CD4-positive, alpha-beta memory T cell (primary cell): ENCODE measurements around the gene GSAP. TPM values are rescaled to one million over a fixed set of nuclear protein-coding genes. Genes with fewer than 3 reads are reported as not detected.

Experiments used
- CTCF ChIA-PET: fragments of 350-600 bp; sonication (Branson Sonifier 250); formaldehyde crosslinking; loops from one replicate; lab custom pipeline; 2021; ENCODE audit warnings: inconsistent platforms; ENCODE audit not compliant: partially characterized antibody; lab: Charles Lee
- POLR2A ChIA-PET: fragments of 350-600 bp; sonication (Branson Sonifier 250); formaldehyde crosslinking; loops from one replicate; lab custom pipeline; 2021; ENCODE audit not compliant: partially characterized antibody; lab: Charles Lee
- DNase-seq, 5 donors: peaks; one replicate each; pipeline versions ENCODE4 v3.0.0 to v3.0.0-alpha.2; 2020 to 2022; ENCODE audit warnings: mixed read lengths in 1 of 5
- H3K27ac ChIP-seq: one replicate; pipeline ENCODE4 v1.7.0; 2013; ENCODE audit warnings: low read depth, low read length
- H3K27me3 ChIP-seq: 2 replicates; pipeline ENCODE4 v1.7.0; 2013; ENCODE audit warnings: mild to moderate bottlenecking, low read length, moderate library complexity; ENCODE audit not compliant: insufficient read depth
- H3K36me3 ChIP-seq: 2 replicates; pipeline ENCODE4 v1.7.0; 2013; ENCODE audit warnings: mild to moderate bottlenecking, low read length, moderate library complexity; ENCODE audit not compliant: insufficient read depth
- H3K4me1 ChIP-seq: 2 replicates; pipeline ENCODE4 v1.7.0; 2013; ENCODE audit warnings: mild to moderate bottlenecking, low read length, moderate library complexity; ENCODE audit not compliant: insufficient read depth
- H3K4me3 ChIP-seq, 2 donors: one replicate each; pipeline ENCODE4 v1.7.0; 2013; ENCODE audit warnings: low read length in 2 of 2, mild to moderate bottlenecking in 1 of 2
- H3K9me3 ChIP-seq, 2 donors: one replicate each; pipeline ENCODE4 v1.7.0; 2013; ENCODE audit warnings: low read length in 2 of 2, control low read depth in 1 of 2; ENCODE audit not compliant: control insufficient read depth in 1 of 2
- H3K27ac Mint-ChIP-seq, 7 donors: one replicate each; pipeline ENCODE4 v1.8.0; 2020 to 2021; ENCODE audit warnings: mixed read lengths in 7 of 7, mild to moderate bottlenecking in 6 of 7, inconsistent platforms in 3 of 7, moderate library complexity in 3 of 7
- H3K27me3 Mint-ChIP-seq, 2 donors: one replicate each; pipeline ENCODE4 v1.8.0; 2020 to 2021; ENCODE audit warnings: mixed read lengths in 2 of 2
- H3K36me3 Mint-ChIP-seq, 2 donors: one replicate each; pipeline ENCODE4 v1.8.0; 2020 to 2021; ENCODE audit warnings: mixed read lengths in 2 of 2, inconsistent platforms in 1 of 2, mild to moderate bottlenecking in 1 of 2
- H3K4me1 Mint-ChIP-seq, 4 donors: one replicate each; pipeline ENCODE4 v1.8.0; 2020 to 2021; ENCODE audit warnings: mixed read lengths in 4 of 4, mild to moderate bottlenecking in 1 of 4
- H3K4me3 Mint-ChIP-seq, 8 donors: one replicate each; pipeline ENCODE4 v1.8.0; 2020 to 2021; ENCODE audit warnings: mixed read lengths in 8 of 8, mild to moderate bottlenecking in 7 of 8, moderate library complexity in 6 of 8, inconsistent platforms in 3 of 8
- H3K9me3 Mint-ChIP-seq, 8 donors: one replicate each; pipeline ENCODE4 v1.8.0; 2020 to 2021; ENCODE audit warnings: mixed read lengths in 8 of 8, mild to moderate bottlenecking in 5 of 8, inconsistent platforms in 3 of 8, moderate library complexity in 1 of 8
- intact Hi-C: fragments of 100-400 bp; cut with micrococcal nuclease; formaldehyde crosslinking; loops from one replicate; pipeline ENCODE4 v1.15.1; 2023
- polyA plus RNA-seq, 2 donors: library from polyadenylated mRNA; unstranded; fragments of 300-500 nt; fragmentation: Illumina TruSeq; gene quantifications; one replicate each; pipeline ENCODE4 v1.2.3, GENCODE V29; 2021
- total RNA-seq, 2 experiments: library from RNA; stranded (reverse); gene quantifications; one replicate each; pipeline ENCODE4 v1.2.3, GENCODE V29; 2021

GSAP gene
- total and polyA plus RNA-seq, 4 experiments from 2014 or later: 9.4 to 22.0 (median 16.5) TPM

- H3K36me3 ChIP-seq: no peaks in the 10 kb centered on the region
- Mint-ChIP-seq H3K36me3 (peaks cover 62 to 84% of the 10 kb centered on the region in 2 donors), H3K27ac (no peak overlapping the region), H3K4me3 (no peak overlapping the region), H3K4me1 (peaks cover 0 to 2% (median 0%) of the 10 kb centered on the region in 4 donors), H3K9me3 (peaks cover 0 to 43% (median 27%) of the 10 kb centered on the region in 8 donors), H3K27me3 (no peaks in the 10 kb centered on the region)
- H3K4me3 ChIP-seq: no peak overlapping the region
- CTCF ChIA-PET: no interaction called here
- H3K27ac ChIP-seq: no peak overlapping the region
- H3K4me1 ChIP-seq: no peaks in the 10 kb centered on the region
- POLR2A ChIA-PET: no interaction called here
- intact Hi-C loops: no loop called here
- H3K27me3 ChIP-seq: no peaks in the 10 kb centered on the region
- DNase-seq: no peak
- H3K9me3 ChIP-seq: no peaks in the 10 kb centered on the region
These were observed 109.7 kb downstream of the GSAP start for GRCh38 chr7:77306231-77307067.

GRCh38 chr7:77295549-77295948 lies 120.6 kb downstream of the GSAP start:
- Mint-ChIP-seq H3K4me3 (no peak overlapping the region), H3K27ac (no peak overlapping the region), H3K36me3 (peaks cover 21 to 62% of the 10 kb centered on the region in 2 donors), H3K4me1 (no peaks in the 10 kb centered on the region), H3K9me3 (peaks cover 0 to 30% (median 12%) of the 10 kb centered on the region in 8 donors), H3K27me3 (no peaks in the 10 kb centered on the region)
- Histone ChIP-seq H3K9me3 (no peaks in the 10 kb centered on the region), H3K27ac (no peak overlapping the region), H3K27me3 (no peaks in the 10 kb centered on the region), H3K4me3 (no peak overlapping the region), H3K36me3 (no peaks in the 10 kb centered on the region), H3K4me1 (no peaks in the 10 kb centered on the region)
- DNase-seq: no peak
- intact Hi-C loops: no loop called here
- POLR2A ChIA-PET: no interaction called here
- CTCF ChIA-PET: no interaction called here

GRCh38 chr7:77293046-77293445 lies 123.1 kb downstream of the GSAP start:
- intact Hi-C loops: no loop called here
- POLR2A ChIA-PET: no interaction called here
- peak overlapping the region in 1 of 7 donors; percentile 25 for H3K27ac Mint-ChIP-seq

GRCh38 chr7:77290425-77290824 lies 125.7 kb downstream of the GSAP start:
- ChIA-PET POLR2A (no interaction called here), CTCF (interaction anchor here (1.0 kb wide), 1 partner anchor 187 kb away, joined by 3 read pairs; no protein-coding TSS in a partner anchor)
- DNase-seq: no peak
- Histone ChIP-seq H3K4me1 (no peaks in the 10 kb centered on the region), H3K9me3 (no peaks in the 10 kb centered on the region), H3K36me3 (no peaks in the 10 kb centered on the region), H3K4me3 (no peak overlapping the region), H3K27ac (no peak overlapping the region), H3K27me3 (no peaks in the 10 kb centered on the region)
- no peak overlapping the region for H3K4me3 Mint-ChIP-seq
- no peaks in the 10 kb centered on the region for H3K4me1 Mint-ChIP-seq
- no peak overlapping the region for H3K27ac Mint-ChIP-seq
- H3K36me3 Mint-ChIP-seq: peaks cover 19 to 66% of the 10 kb centered on the region in 2 donors
- intact Hi-C loops: no loop called here
- H3K27me3 Mint-ChIP-seq: no peaks in the 10 kb centered on the region
- peaks cover 0 to 7% (median 0%) of the 10 kb centered on the region in 8 donors for H3K9me3 Mint-ChIP-seq

More at GRCh38 chr7:77293046-77293445, 123.1 kb downstream of the GSAP start:
- Histone ChIP-seq H3K27ac (no peak overlapping the region), H3K4me3 (no peak overlapping the region), H3K27me3 (no peaks in the 10 kb centered on the region), H3K36me3 (no peaks in the 10 kb centered on the region), H3K4me1 (no peaks in the 10 kb centered on the region), H3K9me3 (no peaks in the 10 kb centered on the region)
- Mint-ChIP-seq H3K27me3 (no peaks in the 10 kb centered on the region), H3K9me3 (peaks cover 0 to 15% (median 7%) of the 10 kb centered on the region in 8 donors), H3K4me3 (no peak overlapping the region), H3K36me3 (peaks cover 25 to 62% of the 10 kb centered on the region in 2 donors), H3K4me1 (no peaks in the 10 kb centered on the region)
- DNase-seq: no peak
- CTCF ChIA-PET: no interaction called here

GRCh38 chr7:77289387-77289786 lies 126.8 kb downstream of the GSAP start:
- DNase-seq: no peak
- H3K9me3 Mint-ChIP-seq: peaks cover 0 to 7% (median 0%) of the 10 kb centered on the region in 8 donors
- intact Hi-C loops: no loop called here
- peaks cover 19 to 69% of the 10 kb centered on the region in 2 donors for H3K36me3 Mint-ChIP-seq
- Histone ChIP-seq H3K27ac (no peak overlapping the region), H3K9me3 (no peaks in the 10 kb centered on the region), H3K27me3 (no peaks in the 10 kb centered on the region), H3K4me3 (no peak overlapping the region), H3K4me1 (no peaks in the 10 kb centered on the region), H3K36me3 (no peaks in the 10 kb centered on the region)
- CTCF ChIA-PET: no interaction called here
- H3K27me3 Mint-ChIP-seq: no peaks in the 10 kb centered on the region
- H3K4me3 Mint-ChIP-seq: no peak overlapping the region
- H3K4me1 Mint-ChIP-seq: no peaks in the 10 kb centered on the region
- no peak overlapping the region for H3K27ac Mint-ChIP-seq
- POLR2A ChIA-PET: no interaction called here

- Histone ChIP-seq H3K9me3 (no peaks in the 10 kb centered on the region), H3K4me1 (no peaks in the 10 kb centered on the region), H3K36me3 (no peaks in the 10 kb centered on the region), H3K27me3 (no peaks in the 10 kb centered on the region), H3K27ac (no peak overlapping the region), H3K4me3 (no peak overlapping the region)
- intact Hi-C loops: no loop called here
- Mint-ChIP-seq H3K9me3 (peaks cover 0 to 7% (median 0%) of the 10 kb centered on the region in 8 donors), H3K27ac (no peak overlapping the region), H3K4me3 (no peak overlapping the region), H3K4me1 (no peaks in the 10 kb centered on the region), H3K36me3 (peaks cover 19 to 67% of the 10 kb centered on the region in 2 donors), H3K27me3 (no peaks in the 10 kb centered on the region)
- DNase-seq: no peak
- ChIA-PET CTCF (no interaction called here), POLR2A (no interaction called here)
These were observed 127.4 kb downstream of the GSAP start for GRCh38 chr7:77288676-77289320.

GRCh38 chr7:77284616-77285015 lies 131.5 kb downstream of the GSAP start:
- intact Hi-C loops: no loop called here
- Histone ChIP-seq H3K27ac (no peak overlapping the region), H3K4me1 (no peaks in the 10 kb centered on the region), H3K9me3 (no peaks in the 10 kb centered on the region), H3K27me3 (no peaks in the 10 kb centered on the region), H3K36me3 (no peaks in the 10 kb centered on the region), H3K4me3 (no peak overlapping the region)
- ChIA-PET POLR2A (no interaction called here), CTCF (no interaction called here)
- Mint-ChIP-seq H3K4me3 (no peak overlapping the region), H3K4me1 (no peaks in the 10 kb centered on the region), H3K9me3 (peaks cover 0 to 7% (median 0%) of the 10 kb centered on the region in 8 donors), H3K36me3 (peaks cover 18 to 57% of the 10 kb centered on the region in 2 donors), H3K27ac (no peak overlapping the region), H3K27me3 (no peaks in the 10 kb centered on the region)
- no peak for DNase-seq
